NCI-H82 treated with DMSO at 0.1 percent for 48 hours (cell line): ENCODE data around the gene FRK.
"Not testable (repeated sequence)": the region's sequence is repeated elsewhere in the genome, so short reads cannot be mapped to it uniquely, and the experiment has no call there.

ENCODE experiments used
- DNase-seq: peaks from one replicate; lab custom pipeline; 2025; ENCODE audit not compliant: unreplicated experiment; lab: John Stamatoyannopoulos, UW

The FRK gene

GRCh38 chr6:116010386-116010785 is 50.3 kb downstream of the FRK start:
- DNase-seq, result no peak

- no peak for DNase-seq
Observed at GRCh38 chr6:116008470-116009243, 52.0 kb downstream of the FRK start.

GRCh38 chr6:116004841-116005815 is 55.6 kb downstream of the FRK start:
- DNase-seq, result no peak

- no peak for DNase-seq
Observed at GRCh38 chr6:116003668-116004067, 57.0 kb downstream of the FRK start.

GRCh38 chr6:116002756-116003155 is 57.9 kb downstream of the FRK start:
- DNase-seq, result no peak

- no peak for DNase-seq
Observed at GRCh38 chr6:115999235-115999634, 61.5 kb downstream of the FRK start.

GRCh38 chr6:115997990-115998585 is 62.6 kb downstream of the FRK start:
- no peak for DNase-seq

GRCh38 chr6:115986026-115986425 is 74.7 kb downstream of the FRK start:
- DNase-seq, result no peak

- no peak for DNase-seq
Observed at GRCh38 chr6:115984809-115985208, 75.9 kb downstream of the FRK start.

- DNase-seq, result no peak
Observed at GRCh38 chr6:115983998-115984397, 76.7 kb downstream of the FRK start.

GRCh38 chr6:115982453-115982852 is 78.2 kb downstream of the FRK start:
- no peak for DNase-seq

- no peak for DNase-seq
Observed at GRCh38 chr6:115977220-115977619, 83.5 kb downstream of the FRK start.

- no peak for DNase-seq
Observed at GRCh38 chr6:115976321-115976870, 84.3 kb downstream of the FRK start.

- DNase-seq, result no peak
Observed at GRCh38 chr6:115972679-115973078, 88.0 kb downstream of the FRK start.

GRCh38 chr6:115971785-115972184 is 88.9 kb downstream of the FRK start:
- DNase-seq, result no peak

GRCh38 chr6:115969930-115970273 is 90.8 kb downstream of the FRK start:
- no peak for DNase-seq

- DNase-seq, result no peak
Observed at GRCh38 chr6:115969207-115969929, 91.3 kb downstream of the FRK start.

- DNase-seq, result not testable (repeated sequence)
Observed at GRCh38 chr6:115960286-115960685, 100.4 kb downstream of the FRK start.

GRCh38 chr6:115958958-115959357 is 101.7 kb downstream of the FRK start:
- DNase-seq, result no peak

- no peak for DNase-seq
Observed at GRCh38 chr6:115954740-115955139, 106.0 kb downstream of the FRK start.

- no peak for DNase-seq
Observed at GRCh38 chr6:115948751-115949150, 111.9 kb downstream of the FRK start.
